Fibroblast of the conjunctiva (primary cell): Measurements from ENCODE around the gene CFAP47.
"Not testable (repeated sequence)": the region's sequence is repeated elsewhere in the genome, so short reads cannot be mapped to it uniquely, and the experiment has no call there.

Experiments used
- DNase-seq: peaks from one replicate; pipeline ENCODE4 v3.0.0-alpha.2; 2010; ENCODE audit warnings: low read depth

The CFAP47 gene, protein sequence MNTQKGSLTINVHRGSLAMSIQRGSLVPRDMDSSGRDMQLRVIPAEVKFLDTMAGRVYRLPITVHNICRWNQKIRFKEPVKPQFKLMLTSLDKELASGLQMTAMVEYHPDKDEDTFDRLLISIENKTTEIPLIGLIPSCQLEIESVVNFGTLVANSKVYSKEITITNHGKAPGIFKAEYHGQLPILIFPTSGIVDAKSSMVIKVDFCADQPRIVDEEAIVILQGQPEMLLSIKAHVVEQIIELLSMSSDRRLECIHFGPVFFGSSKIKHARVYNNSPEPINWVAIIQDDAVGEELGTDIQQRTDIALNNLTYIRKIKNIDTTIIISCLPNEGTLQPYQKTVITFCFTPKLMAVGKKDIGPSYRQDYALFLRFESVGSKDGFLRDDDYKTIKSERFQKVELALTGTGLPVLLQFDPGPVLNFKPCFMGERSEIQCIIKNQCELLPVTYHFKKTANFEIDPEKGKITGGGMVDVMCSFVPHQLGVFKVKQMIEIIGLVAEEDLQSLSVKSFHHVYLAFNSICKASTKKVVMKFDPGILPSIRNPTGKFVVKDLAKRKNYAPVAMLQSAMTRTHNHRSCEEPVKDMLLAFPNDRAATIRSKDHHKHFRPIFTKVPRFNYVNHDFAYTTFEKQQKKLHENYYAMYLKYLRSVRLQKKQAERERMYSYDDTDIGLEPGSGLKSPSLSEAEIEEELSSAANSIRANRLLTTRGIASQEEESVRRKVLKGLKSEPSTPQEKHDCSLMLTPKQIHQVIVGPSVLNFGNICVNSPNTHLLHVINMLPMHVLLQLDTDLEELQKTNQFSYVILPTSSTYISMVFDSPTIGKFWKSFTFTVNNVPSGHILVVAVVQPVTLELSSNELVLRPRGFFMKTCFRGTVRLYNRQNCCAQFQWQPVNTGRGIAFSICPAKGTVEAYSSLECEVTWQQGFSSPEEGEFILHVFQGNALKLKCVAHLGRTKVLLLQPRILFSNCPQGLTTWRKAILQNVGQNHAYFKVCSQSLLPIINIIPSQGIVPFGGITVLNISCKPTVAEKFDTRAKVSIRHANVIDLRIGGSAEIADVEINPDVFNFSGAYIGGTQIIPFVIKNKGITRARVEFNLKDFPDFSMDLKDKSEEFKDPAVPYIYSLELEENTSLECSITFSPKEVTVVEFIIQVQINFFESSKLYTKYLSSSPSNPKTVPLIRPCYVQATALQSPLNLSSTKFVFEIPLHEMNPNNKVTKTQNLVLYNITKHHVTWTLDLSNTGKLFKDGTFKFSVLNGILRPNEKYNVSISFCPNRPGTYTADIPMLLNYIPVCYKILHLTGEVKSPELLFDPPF (N-terminal part only)

DNA sequence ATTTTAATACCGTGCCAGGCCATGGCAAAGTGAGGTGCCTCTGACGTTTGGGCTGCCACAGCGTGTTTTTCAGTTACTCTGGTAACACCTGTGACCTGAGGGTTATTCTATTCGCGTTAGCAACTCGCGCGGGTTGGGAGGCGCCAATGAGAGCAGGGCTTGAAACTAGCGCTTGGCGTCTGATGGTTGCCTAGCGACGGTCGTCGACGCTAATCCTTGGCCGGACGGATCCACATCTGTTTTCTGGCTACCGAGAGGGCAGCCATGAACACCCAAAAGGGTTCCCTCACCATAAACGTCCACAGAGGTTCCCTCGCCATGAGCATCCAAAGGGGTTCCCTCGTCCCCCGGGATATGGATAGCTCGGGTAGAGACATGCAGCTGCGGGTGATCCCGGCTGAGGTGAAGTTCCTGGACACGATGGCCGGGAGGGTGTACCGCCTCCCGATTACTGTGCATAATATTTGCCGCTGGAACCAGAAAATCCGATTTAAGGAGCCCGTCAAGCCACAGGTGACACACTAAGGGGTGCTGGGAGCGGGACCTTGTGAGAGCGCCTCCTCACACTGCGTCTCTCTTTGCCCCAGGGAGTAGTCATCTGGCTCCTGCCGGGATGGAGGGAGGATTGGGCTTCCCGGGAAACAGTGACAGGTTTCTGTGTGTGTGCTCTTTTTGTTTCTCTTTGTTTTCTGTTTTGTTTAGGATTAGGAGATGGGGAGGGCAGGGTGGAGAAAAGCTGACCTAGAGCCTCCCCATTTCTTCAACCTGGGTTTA lies at the start of gene CFAP47:
Gene CFAP47 (plus strand): TSS at position 199 of the 774 bp plus-strand sequence. CDS start 66 bp downstream, at position 265.
- no peak for DNase-seq

DNA sequence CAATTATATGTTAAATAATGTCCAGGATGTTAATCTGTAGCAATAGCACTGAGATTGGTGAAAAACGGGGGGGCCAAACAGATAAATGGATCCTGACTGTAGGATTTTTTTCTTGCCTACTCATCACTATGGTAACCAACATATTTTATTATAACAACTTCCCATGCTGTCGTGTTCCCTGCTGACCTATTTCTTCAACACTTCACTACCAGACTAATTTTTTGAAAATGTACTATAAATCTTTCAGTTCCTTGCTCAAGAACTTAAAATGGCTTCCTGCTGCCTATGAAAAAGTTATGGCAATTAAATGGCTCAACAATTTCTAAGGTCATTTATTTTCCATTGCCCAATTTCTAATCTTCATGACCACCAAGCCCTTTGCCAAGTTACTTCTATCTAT lies 38.9 kb upstream of the CFAP47 start:
- DNase-seq: no peak

- DNase-seq: no peak
Observed at GRCh38 chrX:35886135-35886534, 33.4 kb upstream of the CFAP47 start.

- DNase-seq: peak; percentile 8
Observed at GRCh38 chrX:35890699-35891098, 28.8 kb upstream of the CFAP47 start.

GRCh38 chrX:35986816-35987215 lies 67.3 kb downstream of the CFAP47 start:
- DNase-seq: not testable (repeated sequence)

- DNase-seq: no peak
Observed at GRCh38 chrX:36007207-36007606, 87.7 kb downstream of the CFAP47 start.

GRCh38 chrX:36019125-36019524 lies 99.6 kb downstream of the CFAP47 start:
- DNase-seq: no peak

DNA sequence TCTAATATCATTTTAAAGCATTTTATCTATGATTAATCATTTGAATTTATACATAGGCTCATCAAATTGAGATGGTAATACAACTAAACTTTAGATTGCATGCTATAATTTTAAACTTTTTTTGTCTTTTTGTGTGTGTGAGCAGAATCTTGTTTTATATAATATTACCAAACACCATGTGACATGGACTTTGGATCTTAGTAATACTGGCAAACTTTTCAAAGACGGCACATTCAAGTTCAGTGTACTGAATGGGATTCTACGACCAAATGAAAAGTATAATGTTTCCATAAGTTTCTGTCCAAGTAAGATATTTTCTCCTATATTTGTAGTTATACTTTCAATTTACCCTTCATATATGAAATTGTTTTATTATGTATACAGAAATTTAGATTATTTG lies 116.0 kb downstream of the CFAP47 start:
- no peak for DNase-seq

DNA sequence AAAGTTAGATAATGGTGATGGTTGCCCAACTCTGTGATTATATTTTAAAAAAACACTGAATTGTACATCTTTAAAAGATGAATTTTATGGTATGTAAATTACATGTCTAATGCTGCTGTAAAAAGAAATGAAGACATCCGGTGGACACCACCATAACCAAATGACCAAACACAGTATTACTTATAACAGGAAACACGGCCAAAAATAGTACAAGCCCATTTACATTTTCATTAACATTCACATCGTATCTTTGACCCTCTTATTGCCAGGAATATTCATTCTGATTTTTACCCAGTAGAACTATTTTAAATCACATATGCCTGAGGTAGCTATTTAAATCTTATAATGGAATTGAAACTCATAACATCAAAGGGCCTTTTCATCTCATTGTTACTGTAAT lies 143.2 kb downstream of the CFAP47 start:
- DNase-seq: no peak

- DNase-seq: no peak
Observed at GRCh38 chrX:36071061-36071460, 151.5 kb downstream of the CFAP47 start.

GRCh38 chrX:36075009-36075408 lies 155.5 kb downstream of the CFAP47 start:
- not testable (repeated sequence) for DNase-seq

GRCh38 chrX:36083256-36083655 lies 163.7 kb downstream of the CFAP47 start:
- DNase-seq: no peak

- DNase-seq: no peak
Observed at GRCh38 chrX:36087366-36087765, 167.8 kb downstream of the CFAP47 start.

DNA sequence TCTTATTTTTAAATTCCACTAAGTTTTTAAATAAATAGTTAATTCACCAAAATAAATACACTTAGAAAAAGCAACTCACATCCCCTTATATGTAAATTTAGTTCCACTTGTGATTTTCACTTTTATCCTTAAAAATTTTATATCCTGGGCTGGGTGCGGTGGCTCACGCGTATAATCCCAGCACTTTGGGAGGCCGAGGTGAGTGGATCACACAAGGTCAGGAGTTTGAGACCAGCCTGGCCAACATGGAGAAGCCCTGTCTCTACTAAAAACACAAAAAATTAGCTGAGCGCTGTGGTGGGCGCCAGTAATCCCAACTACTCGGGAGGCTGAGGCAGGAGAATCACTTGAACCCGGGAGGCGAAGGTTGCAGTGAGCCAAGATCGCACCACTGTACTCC lies 169.4 kb downstream of the CFAP47 start:
- DNase-seq: not testable (repeated sequence)

DNA sequence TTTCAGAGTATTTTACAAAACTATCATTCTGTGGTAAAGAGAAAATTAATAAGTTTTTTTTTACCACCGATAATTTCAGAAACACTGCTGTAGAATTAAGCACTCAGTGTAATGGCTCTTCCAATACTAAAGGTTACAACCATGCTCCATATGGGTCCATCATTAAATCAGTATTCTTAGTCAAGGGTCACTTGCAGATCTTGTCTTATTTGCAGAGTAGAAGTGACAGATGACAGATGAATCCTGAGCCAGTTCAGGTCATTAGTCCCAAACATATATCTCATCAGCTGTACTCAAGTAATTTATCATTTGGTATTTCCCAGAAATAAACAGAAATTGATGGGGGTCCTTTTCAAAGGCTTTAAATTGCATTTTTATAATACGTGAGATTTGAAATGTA lies 182.9 kb downstream of the CFAP47 start:
- DNase-seq: no peak

GRCh38 chrX:36116222-36116621 lies 196.7 kb downstream of the CFAP47 start:
- no peak for DNase-seq

DNA sequence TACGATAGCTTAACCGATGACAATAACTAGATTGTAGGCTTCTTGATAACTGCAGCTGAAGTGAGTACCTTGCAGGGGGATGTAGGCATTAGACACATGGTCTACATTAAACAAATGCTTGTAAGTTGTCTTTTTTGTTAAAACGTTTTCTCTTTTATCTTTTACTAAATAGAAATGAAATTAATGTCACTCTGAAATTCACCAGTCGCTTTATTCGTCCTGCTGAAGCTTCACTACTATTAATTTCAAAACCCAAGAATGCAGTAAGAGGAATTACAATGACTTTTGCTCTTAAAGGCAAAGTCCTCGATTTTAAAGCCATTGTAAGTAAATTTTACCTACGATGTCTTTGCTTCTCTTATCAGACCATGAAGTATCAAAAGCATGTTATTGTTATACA lies 239.7 kb downstream of the CFAP47 start:
- no peak for DNase-seq

DNA sequence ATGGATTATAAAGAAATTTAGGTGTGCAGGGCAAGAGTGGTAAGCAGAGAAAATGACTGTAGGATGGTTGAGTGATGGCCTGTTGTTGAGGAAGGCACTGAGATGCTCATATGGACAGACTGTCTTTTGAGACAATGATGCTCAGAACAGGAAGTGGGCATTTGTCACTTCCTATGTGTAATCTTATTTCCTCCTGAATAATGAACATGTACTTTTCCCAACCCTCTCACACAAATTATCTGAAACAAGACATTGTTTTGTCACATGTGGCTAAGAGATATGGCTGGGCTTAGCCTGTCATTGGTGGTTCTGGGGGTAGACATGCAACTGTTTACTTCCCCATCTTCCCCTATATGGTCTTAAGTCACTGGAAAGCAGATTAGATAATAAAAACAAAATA lies 240.5 kb downstream of the CFAP47 start:
- no peak for DNase-seq

- no peak for DNase-seq
Observed at GRCh38 chrX:36198575-36198974, 279.0 kb downstream of the CFAP47 start.

DNA sequence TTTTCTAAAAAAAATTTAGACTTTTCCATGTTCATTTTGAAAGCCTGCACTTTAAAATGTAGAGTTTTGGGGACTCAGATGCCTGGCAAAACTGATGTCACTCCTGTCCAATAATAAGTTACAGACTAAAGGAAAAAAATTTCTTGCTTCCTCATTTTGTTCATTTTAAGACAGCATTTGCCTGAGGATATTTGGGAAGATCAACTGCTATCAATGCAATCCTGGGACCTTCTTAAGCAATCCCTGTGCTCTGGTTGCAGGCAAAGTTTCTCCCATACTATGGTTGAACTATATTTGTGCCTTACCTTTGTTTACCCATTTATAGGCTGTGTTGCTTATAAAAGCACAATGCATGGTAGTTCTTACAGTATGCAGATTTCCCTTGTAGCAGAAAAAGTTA lies 280.4 kb downstream of the CFAP47 start:
- DNase-seq: no peak

DNA sequence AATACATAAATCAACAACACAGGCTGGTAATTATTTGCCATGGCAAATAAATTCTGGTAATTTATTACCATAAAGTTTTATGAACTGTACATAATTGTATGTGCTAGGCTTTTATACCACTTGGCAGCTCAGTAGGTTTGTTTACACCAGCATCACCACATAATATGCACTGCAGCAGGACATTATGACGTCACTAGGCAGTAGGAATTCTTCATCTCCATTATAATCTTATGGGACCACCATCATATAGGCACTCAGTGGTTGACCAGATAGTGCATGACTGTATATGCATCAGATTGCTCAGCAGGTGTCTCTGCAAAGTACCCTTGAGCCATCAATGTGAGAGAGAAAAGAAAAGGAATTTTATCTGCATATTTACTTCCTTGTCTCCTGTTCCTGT lies 295.4 kb downstream of the CFAP47 start:
- DNase-seq: no peak
